HCT116 (cell line): ENCODE data around the gene BTNL3.

ENCODE experiments used
- CTCF ChIP-seq, 3 experiments: fragments of 200-600 bp in 1 of 3; sonication (generic) in 1 of 3; IDR thresholded peaks in 2 of 3; conservative IDR thresholded peaks in 1 of 3; 2 replicates each; pipeline ENCODE4 v1.5.1; 2012 to 2017; ENCODE audit warnings: low read depth in 2 of 3, low read length in 2 of 3, antibody characterized with exemption in 1 of 3, borderline replicate concordance in 1 of 3, control low read depth in 1 of 3, mild to moderate bottlenecking in 1 of 3, mixed read lengths in 1 of 3, mixed run types in 1 of 3, moderate library complexity in 1 of 3; ENCODE audit not compliant: insufficient read depth in 1 of 3
- EZH2 ChIP-seq: fragments of 200-600 bp; sonication (generic); IDR thresholded peaks from 2 replicates; pipeline ENCODE4 v1.6.1; 2017; ENCODE audit warnings: antibody characterized with exemption, mixed run types
- POLR2A ChIP-seq: IDR thresholded peaks from 2 replicates; pipeline ENCODE4 v1.7.0; 2011; ENCODE audit warnings: borderline replicate concordance; ENCODE audit not compliant: insufficient read depth, insufficient read length; ENCODE audit errors: extremely low read depth
- SIN3A ChIP-seq: IDR thresholded peaks from 2 replicates; pipeline ENCODE4 v1.6.1; 2012; ENCODE audit warnings: low read depth
- TCF7L2 ChIP-seq: IDR thresholded peaks from 2 replicates; pipeline ENCODE4 v1.7.0; 2011; ENCODE audit warnings: borderline replicate concordance, inconsistent platforms; ENCODE audit not compliant: insufficient read depth, insufficient read length; ENCODE audit errors: extremely low read depth
- YY1 ChIP-seq: IDR thresholded peaks from 2 replicates; pipeline ENCODE4 v1.6.1; 2011; ENCODE audit warnings: low read length, low read depth, moderate library complexity, mild to moderate bottlenecking; ENCODE audit not compliant: insufficient replicate concordance; ENCODE audit errors: extremely low read depth
- ZNF274 ChIP-seq: fragments of 200-500 bp; sonication (Bioruptor generic); IDR thresholded peaks from 2 replicates; pipeline ENCODE4 v1.6.1; 2014; ENCODE audit warnings: mild to moderate bottlenecking, low read depth, low read length, inconsistent platforms
- TF ChIP-seq, protein P1 (sequence below): IDR thresholded peaks from 2 replicates; pipeline ENCODE4 v1.6.1; 2012; ENCODE audit warnings: low read depth
- TF ChIP-seq, protein P2 (sequence below): IDR thresholded peaks from 2 replicates; pipeline ENCODE4 v1.6.1; 2012

GRCh38 chr5:181036816-181037364 lies 48.2 kb downstream of the BTNL3 start:
- no peak for TF ChIP-seq ZNF274
- no peak for TF ChIP-seq EZH2
- TF ChIP-seq CTCF (IDR thresholded peaks at IDR 0.05 in 2 of 3, conservative IDR thresholded peaks at IDR 0.05 in 1 of 3; ENCODE audit: borderline replicate concordance in 1 of 3, insufficient read depth in 1 of 3, low read depth in 2 of 3, low read length in 2 of 3): no peak
- TF ChIP-seq, protein P1, sequence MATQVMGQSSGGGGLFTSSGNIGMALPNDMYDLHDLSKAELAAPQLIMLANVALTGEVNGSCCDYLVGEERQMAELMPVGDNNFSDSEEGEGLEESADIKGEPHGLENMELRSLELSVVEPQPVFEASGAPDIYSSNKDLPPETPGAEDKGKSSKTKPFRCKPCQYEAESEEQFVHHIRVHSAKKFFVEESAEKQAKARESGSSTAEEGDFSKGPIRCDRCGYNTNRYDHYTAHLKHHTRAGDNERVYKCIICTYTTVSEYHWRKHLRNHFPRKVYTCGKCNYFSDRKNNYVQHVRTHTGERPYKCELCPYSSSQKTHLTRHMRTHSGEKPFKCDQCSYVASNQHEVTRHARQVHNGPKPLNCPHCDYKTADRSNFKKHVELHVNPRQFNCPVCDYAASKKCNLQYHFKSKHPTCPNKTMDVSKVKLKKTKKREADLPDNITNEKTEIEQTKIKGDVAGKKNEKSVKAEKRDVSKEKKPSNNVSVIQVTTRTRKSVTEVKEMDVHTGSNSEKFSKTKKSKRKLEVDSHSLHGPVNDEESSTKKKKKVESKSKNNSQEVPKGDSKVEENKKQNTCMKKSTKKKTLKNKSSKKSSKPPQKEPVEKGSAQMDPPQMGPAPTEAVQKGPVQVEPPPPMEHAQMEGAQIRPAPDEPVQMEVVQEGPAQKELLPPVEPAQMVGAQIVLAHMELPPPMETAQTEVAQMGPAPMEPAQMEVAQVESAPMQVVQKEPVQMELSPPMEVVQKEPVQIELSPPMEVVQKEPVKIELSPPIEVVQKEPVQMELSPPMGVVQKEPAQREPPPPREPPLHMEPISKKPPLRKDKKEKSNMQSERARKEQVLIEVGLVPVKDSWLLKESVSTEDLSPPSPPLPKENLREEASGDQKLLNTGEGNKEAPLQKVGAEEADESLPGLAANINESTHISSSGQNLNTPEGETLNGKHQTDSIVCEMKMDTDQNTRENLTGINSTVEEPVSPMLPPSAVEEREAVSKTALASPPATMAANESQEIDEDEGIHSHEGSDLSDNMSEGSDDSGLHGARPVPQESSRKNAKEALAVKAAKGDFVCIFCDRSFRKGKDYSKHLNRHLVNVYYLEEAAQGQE: no peak
- TF ChIP-seq, protein P2, sequence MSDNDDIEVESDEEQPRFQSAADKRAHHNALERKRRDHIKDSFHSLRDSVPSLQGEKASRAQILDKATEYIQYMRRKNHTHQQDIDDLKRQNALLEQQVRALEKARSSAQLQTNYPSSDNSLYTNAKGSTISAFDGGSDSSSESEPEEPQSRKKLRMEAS: no peak
- no peak for TF ChIP-seq YY1
- TF ChIP-seq POLR2A: no peak
- TF ChIP-seq TCF7L2: no peak
- no peak for TF ChIP-seq SIN3A
